K562 (cell line): ENCODE measurements around the gene PPP3CA. TPM values are rescaled to one million over a fixed set of nuclear protein-coding genes. Genes with fewer than 3 reads are reported as not detected.

Source experiments
- ATAC-seq: fragments of 200-7000 bp; cut with Tn5 transposase; 3 replicates; pipeline ENCODE4 v1.9.1; 2020; ENCODE audit warnings: moderate library complexity
- BruUV-seq: library from RNA; stranded (reverse); fragments of 400-500 nt; replicated peaks from 2 replicates; lab custom pipeline; 2021; lab: Mats Ljungman, UMichigan
- CTCF ChIA-PET: fragments of 300-600 bp; formaldehyde crosslinking; extraction: SDS; loops from one replicate; lab custom pipeline; 2021; ENCODE audit warnings: low intra/inter-chr PET ratio; lab: Yijun Ruan, JAX
- POLR2A ChIA-PET: fragments of 300-600, 350-650 bp; sonication (Branson Sonifier 250); formaldehyde crosslinking; extraction: SDS; loops from one replicate; lab custom pipeline; 2021; ENCODE audit warnings: antibody characterized with exemption, inconsistent platforms; lab: Yijun Ruan, JAX
- DNase-seq, 4 experiments: peaks; one replicate each; pipeline versions ENCODE4 v3.0.0 to v3.0.0-alpha.2; 2011 to 2018; ENCODE audit warnings: low spot score in 3 of 4, mixed read lengths in 3 of 4; ENCODE audit errors: extremely low read depth in 1 of 4
- FAIRE-seq: peaks from 2 replicates; lab custom pipeline; 2011; peaks lifted over from hg19 to GRCh38; lab: Jason Lieb, UNC
- H2AFZ ChIP-seq: 2 replicates; pipeline ENCODE4 v1.6.0; 2011; ENCODE audit warnings: low read depth, low read length, control low read depth, inconsistent platforms
- H3K27ac ChIP-seq: fragments of 200-600 bp; 3 replicates; pipeline ENCODE4 v1.8.0; 2011; ENCODE audit warnings: low read depth, mild to moderate bottlenecking, control low read depth, inconsistent platforms, low read length, moderate library complexity, mixed read lengths; ENCODE audit errors: extremely low read depth
- H3K27me3 ChIP-seq, 2 experiments: fragments of 300-600 bp in 1 of 2; 2 replicates in 1 of 2; 3 replicates in 1 of 2; pipeline versions ENCODE4 v1.6.0 to v1.8.0; 2011; ENCODE audit warnings: inconsistent platforms in 2 of 2, low read length in 2 of 2, mild to moderate bottlenecking in 1 of 2, mixed read lengths in 1 of 2, moderate library complexity in 1 of 2; ENCODE audit not compliant: control insufficient read depth in 2 of 2, insufficient read depth in 2 of 2
- H3K36me3 ChIP-seq: fragments of 300-600 bp; 3 replicates; pipeline ENCODE4 v1.8.0; 2011; ENCODE audit warnings: mild to moderate bottlenecking, low read length, inconsistent platforms; ENCODE audit not compliant: control insufficient read depth, insufficient read depth
- H3K4me1 ChIP-seq, 2 experiments: fragments of 200-600 bp in 1 of 2; replicated peaks in 1 of 2; 2 replicates in 1 of 2; 3 replicates in 1 of 2; pipeline versions ENCODE4 v1.5.1 to v1.8.0; 2011; ENCODE audit warnings: inconsistent platforms in 2 of 2, low read length in 2 of 2, mild to moderate bottlenecking in 1 of 2, mixed read lengths in 1 of 2, moderate library complexity in 1 of 2; ENCODE audit not compliant: control insufficient read depth in 2 of 2, insufficient read depth in 2 of 2
- H3K4me2 ChIP-seq: 2 replicates; pipeline ENCODE4 v1.6.1; 2011; ENCODE audit warnings: low read length, control low read depth, inconsistent platforms, mixed read lengths; ENCODE audit not compliant: insufficient read depth
- H3K4me3 ChIP-seq: fragments of 200-600 bp; sonication (generic), shearing (Covaris generic); 2 replicates; pipeline ENCODE4 v1.5.1; 2016; ENCODE audit warnings: control low read depth, inconsistent platforms
- H3K79me2 ChIP-seq: fragments of 200-600 bp; 3 replicates; pipeline ENCODE4 v1.8.0; 2011; ENCODE audit warnings: low read length, inconsistent platforms; ENCODE audit not compliant: control insufficient read depth, insufficient read depth
- H3K9ac ChIP-seq, 2 experiments: 2 replicates each; pipeline versions ENCODE4 v1.6.0 to v1.6.1; 2011; ENCODE audit warnings: low read depth in 2 of 2, low read length in 2 of 2, control low read depth in 1 of 2, inconsistent platforms in 1 of 2, mild to moderate bottlenecking in 1 of 2, mixed read lengths in 1 of 2; ENCODE audit not compliant: insufficient read depth in 1 of 2
- H3K9me1 ChIP-seq: one replicate; pipeline ENCODE4 v1.6.0; 2011; ENCODE audit warnings: inconsistent platforms, mild to moderate bottlenecking, low read length, moderate library complexity; ENCODE audit not compliant: control insufficient read depth, insufficient read depth
- H3K9me3 ChIP-seq: replicated peaks from 2 replicates; pipeline ENCODE4 v1.5.1; 2011; ENCODE audit warnings: low read depth, low read length, inconsistent platforms; ENCODE audit not compliant: control insufficient read depth, insufficient read depth
- H4K20me1 ChIP-seq: replicated peaks from 2 replicates; pipeline ENCODE4 v1.6.1; 2011; ENCODE audit warnings: low read length, inconsistent platforms, mixed read lengths; ENCODE audit not compliant: control insufficient read depth, insufficient read depth
- BHLHE40 ChIP-seq: IDR thresholded peaks from 2 replicates; pipeline ENCODE4 v1.6.1; 2011; ENCODE audit warnings: low read length, improper control_type of control experiment
- CHD1 ChIP-seq: fragments of 200-600 bp; sonication (generic); IDR thresholded peaks from one replicate; pipeline ENCODE4 v1.6.1; 2012; ENCODE audit warnings: mild to moderate bottlenecking, moderate library complexity, low read length, inconsistent platforms
- EP400 ChIP-seq: fragments of 450-650 bp; IDR thresholded peaks from 2 replicates; pipeline ENCODE4 v1.6.1; 2017; ENCODE audit warnings: antibody characterized with exemption, mild to moderate bottlenecking, moderate library complexity
- ESRRA ChIP-seq: fragments of 450-650 bp; IDR thresholded peaks from 2 replicates; pipeline ENCODE4 v1.6.1; 2014; ENCODE audit warnings: low read depth, mild to moderate bottlenecking, moderate library complexity, borderline replicate concordance
- FOXO4 ChIP-seq: fragments of 450-650 bp; formaldehyde crosslinking; IDR thresholded peaks from 2 replicates; pipeline ENCODE4 v1.4.0; 2020; ENCODE audit warnings: mild to moderate bottlenecking, moderate library complexity
- KDM2B ChIP-seq: fragments of 250-450 bp; sonication (Bioruptor Pico); IDR thresholded peaks from 2 replicates; pipeline ENCODE4 v1.8.0; 2021; ENCODE audit warnings: mild to moderate bottlenecking, moderate library complexity
- MAX ChIP-seq: sonication (generic); formaldehyde crosslinking; IDR thresholded peaks from 2 replicates; pipeline ENCODE4 v1.9.0; 2022; ENCODE audit warnings: mild to moderate bottlenecking, missing genetic modification reagents
- NEUROD1 ChIP-seq: fragments of 150-350 bp; IDR thresholded peaks from 2 replicates; pipeline ENCODE4 v1.6.1; 2014; ENCODE audit warnings: borderline replicate concordance, low read length, low read depth; ENCODE audit not compliant: partially characterized antibody
- NFATC3 ChIP-seq: fragments of 450-650 bp; IDR thresholded peaks from 2 replicates; pipeline ENCODE4 v1.6.1; 2017; ENCODE audit warnings: mild to moderate bottlenecking
- NR2C1 ChIP-seq, 2 experiments: fragments of 450-650 bp; IDR thresholded peaks; 2 replicates each; pipeline ENCODE4 v1.6.1; 2017; ENCODE audit warnings: mild to moderate bottlenecking in 2 of 2, antibody characterized with exemption in 1 of 2, inconsistent platforms in 1 of 2, missing compliant biosample characterization in 1 of 2, missing genetic modification characterization in 1 of 2
- NRF1 ChIP-seq, 2 experiments: fragments of 450-650 bp; IDR thresholded peaks in 1 of 2; conservative IDR thresholded peaks in 1 of 2; 2 replicates each; pipeline ENCODE4 v1.6.1; 2014; ENCODE audit warnings: mild to moderate bottlenecking in 2 of 2
- SMC3 ChIP-seq: conservative IDR thresholded peaks from 2 replicates; pipeline ENCODE4 v1.6.1; 2011; ENCODE audit warnings: low read depth, low read length, improper control_type of control experiment; ENCODE audit not compliant: insufficient read depth
- TCF3 ChIP-seq: sonication (generic); formaldehyde crosslinking; IDR thresholded peaks from 2 replicates; pipeline ENCODE4 v1.4.0; 2020; ENCODE audit warnings: mild to moderate bottlenecking, missing genetic modification reagents
- U2AF1 ChIP-seq: fragments of 200-400 bp; formaldehyde crosslinking; optimal IDR thresholded peaks from 2 replicates; pipeline ENCODE3; 2017; ENCODE audit warnings: mild to moderate bottlenecking, low read depth, low read length, moderate library complexity
- ZNF740 ChIP-seq, 3 experiments: fragments of 200-800 bp in 1 of 3; sonication (Bioruptor generic) in 1 of 3; sonication (generic) in 1 of 3; formaldehyde crosslinking in 1 of 3; IDR thresholded peaks; 2 replicates each; pipeline versions ENCODE4 v1.6.1 to v1.8.0; 2016 to 2022; ENCODE audit warnings: mild to moderate bottlenecking in 2 of 3, missing compliant biosample characterization in 2 of 3, missing genetic modification characterization in 2 of 3, missing genetic modification reagents in 1 of 3
- WGBS: fragments of 100-300 bp; shearing (Covaris generic); methylation state at CpG from one replicate; pipeline ENCODE4 v1.1.6; 2016; ENCODE audit warnings: low coverage, mixed read lengths; ENCODE audit not compliant: insufficient coverage; ENCODE audit errors: missing lambda C conversion rate; 5-methylcytosine and 5-hydroxymethylcytosine counted together
- in situ Hi-C: fragments of 300-500 bp; cut with MboI; formaldehyde crosslinking; loops from 4 replicates; pipeline ENCODE4 v1.15.0; 2018; ENCODE audit warnings: inconsistent platforms, mixed read lengths
- intact Hi-C: fragments of 100-400 bp; cut with micrococcal nuclease; formaldehyde crosslinking; loops from 2 replicates; pipeline ENCODE4 v1.14.2; 2022
- polyA plus RNA-seq, 8 experiments: library from polyadenylated mRNA; depleted of rRNA in 4 of 8; stranded (reverse) in 5 of 8; unstranded in 3 of 8; fragments of >200 nt; fragmentation: Nextera tagmentation in 2 of 8; fragmentation: Illumina TruSeq in 1 of 8; extraction: Ambion mirVana in 2 of 8; extraction: Trizol in 1 of 8; gene quantifications; 2 replicates each; pipeline versions ENCODE4 v1.2.1 to v1.2.3, GENCODE V29; 2011 to 2014; ENCODE audit warnings: inconsistent platforms in 1 of 8, missing spikeins in 1 of 8
- total RNA-seq, 7 experiments: library from RNA; depleted of rRNA in 6 of 7; stranded (reverse); fragments of >200 nt in 6 of 7; fragmentation: Illumina TruSeq in 2 of 7; extraction: Trizol in 2 of 7; gene quantifications; 2 replicates each; pipeline versions ENCODE4 v1.2.1 to v1.2.3, GENCODE V29; 2011 to 2021; ENCODE audit warnings: low replicate concordance in 1 of 7

PPP3CA gene
- total and polyA plus RNA-seq, 9 of the 15 experiments (the other 6 are each of a cell fraction or from before 2014, with no cell fraction given): 0.94 to 3.2 (median 1.6) TPM

- in situ Hi-C loops: no loop called here
These were observed 326.4 kb downstream of the PPP3CA start for GRCh38 chr4:101020956-101021355.

GRCh38 chr4:101019941-101020401 lies 327.4 kb downstream of the PPP3CA start:
- Histone ChIP-seq H3K4me2 (no peak overlapping the region), H3K27ac (no peak overlapping the region), H3K9me1 (no peaks in the 10 kb centered on the region), H3K27me3 (no peaks in the 10 kb centered on the region), H3K79me2 (no peaks in the 10 kb centered on the region), H3K4me1 (no peaks in the 10 kb centered on the region), H3K4me3 (no peak overlapping the region), H3K9ac (no peak overlapping the region), H3K9me3 (no peaks in the 10 kb centered on the region), H2AFZ (no peak overlapping the region), H4K20me1 (no peaks in the 10 kb centered on the region), H3K36me3 (no peaks in the 10 kb centered on the region)
- DNase-seq (no peak), ATAC-seq (no peak), FAIRE-seq (no peak)
- ChIA-PET POLR2A (no interaction called here), CTCF (no interaction called here)
- intact Hi-C loops: no loop called here
- BruUV-seq: no TSS peak
- 0% methylated on average over 1 of the region's 1 CpG for WGBS
- in situ Hi-C loops: no loop called here
- TF ChIP-seq FOXO4 (CRISPR knock-in tag) (no peak), NRF1 (conservative IDR thresholded peaks at IDR 0.05 in 1 of 2, IDR thresholded peaks at IDR 0.05 in 1 of 2) (no peak), CHD1 (no peak), SMC3 (no peak), NR2C1 (IDR thresholded peaks at IDR 0.05) (no peak), NR2C1 (tag; IDR thresholded peaks at IDR 0.05) (no peak), NEUROD1 (no peak), ZNF740 (CRISPR knock-in tag; IDR thresholded peaks at IDR 0.05) (no peak), ZNF740 (tag; IDR thresholded peaks at IDR 0.05) (no peak), EP400 (no peak), MAX (CRISPR knock-in tag) (no peak), NFATC3 (no peak), TCF3 (CRISPR knock-in tag) (no peak), KDM2B (CRISPR knock-in tag) (no peak), ESRRA (no peak)
- TF ChIP-seq, all 486 proteins: peak for 0

More at GRCh38 chr4:101020956-101021355, 326.4 kb downstream of the PPP3CA start:
- H3K9me3 ChIP-seq: no peaks in the 10 kb centered on the region
- no peaks in the 10 kb centered on the region for H3K79me2 ChIP-seq
- no peaks in the 10 kb centered on the region for H3K9me1 ChIP-seq
- no peaks in the 10 kb centered on the region for H4K20me1 ChIP-seq
- FAIRE-seq: no peak
- ATAC-seq: no peak
- H3K27me3 ChIP-seq: no peaks in the 10 kb centered on the region
- no peaks in the 10 kb centered on the region for H3K36me3 ChIP-seq
- no peak for DNase-seq
- intact Hi-C loops: no loop called here
- no peak overlapping the region for H3K4me2 ChIP-seq
- H3K4me3 ChIP-seq: no peak overlapping the region
- ChIA-PET CTCF (no interaction called here), POLR2A (no interaction called here)
- no peak overlapping the region for H2AFZ ChIP-seq
- BruUV-seq: no TSS peak
- H3K4me1 ChIP-seq: no peaks in the 10 kb centered on the region
- 0% methylated on average over 4 of the region's 4 CpGs for WGBS
- no peak overlapping the region for H3K27ac ChIP-seq
- TF ChIP-seq BHLHE40 (no peak), U2AF1 (no peak)
- TF ChIP-seq, all 486 proteins: peak for 0
- H3K9ac ChIP-seq: no peak overlapping the region
